Activated CD8-positive, alpha-beta T cell treated with anti-CD3 and anti-CD28 coated beads for 36 hours (primary cell): ENCODE measurements around the gene DGKB. TPM values are rescaled to one million over a fixed set of nuclear protein-coding genes. Genes with fewer than 3 reads are reported as not detected.

Experiments
- ATAC-seq: fragments of 200-7000 bp; cut with Tn5 transposase; one replicate; pipeline ENCODE4 v1.10.0; 2021; ENCODE audit warnings: mild to moderate bottlenecking, moderate library complexity
- CTCF ChIA-PET: fragments of 350-600 bp; sonication (Branson Sonifier 250); formaldehyde crosslinking; loops from one replicate; lab custom pipeline; 2021; ENCODE audit warnings: antibody characterized with exemption; lab: Charles Lee
- POLR2A ChIA-PET: fragments of 350-600 bp; sonication (Branson Sonifier 250); formaldehyde crosslinking; loops from one replicate; lab custom pipeline; 2021; ENCODE audit warnings: antibody characterized with exemption; lab: Charles Lee
- DNase-seq: peaks from one replicate; pipeline ENCODE4 v3.0.0-alpha.2; 2020
- H3K27ac Mint-ChIP-seq: one replicate; pipeline ENCODE4 v1.8.0; 2021; ENCODE audit warnings: mild to moderate bottlenecking, mixed read lengths
- H3K27me3 Mint-ChIP-seq: one replicate; pipeline ENCODE4 v1.8.0; 2021; ENCODE audit warnings: mixed read lengths
- H3K36me3 Mint-ChIP-seq: one replicate; pipeline ENCODE4 v1.8.0; 2021; ENCODE audit warnings: low read depth, mixed read lengths
- H3K4me1 Mint-ChIP-seq: one replicate; pipeline ENCODE4 v1.8.0; 2021; ENCODE audit warnings: low read depth, mixed read lengths
- H3K4me3 Mint-ChIP-seq: one replicate; pipeline ENCODE4 v1.8.0; 2021; ENCODE audit warnings: mild to moderate bottlenecking, moderate library complexity, mixed read lengths
- H3K9me3 Mint-ChIP-seq: one replicate; pipeline ENCODE4 v1.8.0; 2021; ENCODE audit warnings: mixed read lengths
- CTCF ChIP-seq: fragments of 200-600 bp; IDR thresholded peaks from one replicate; pipeline ENCODE4 v1.8.0; 2022; ENCODE audit warnings: antibody characterized with exemption, mild to moderate bottlenecking
- intact Hi-C: fragments of 100-400 bp; cut with micrococcal nuclease; formaldehyde crosslinking; loops from one replicate; pipeline ENCODE4 v1.10.0; 2022
- total RNA-seq, 2 experiments: library from RNA; stranded (reverse); gene quantifications; one replicate each; pipeline ENCODE4 v1.2.3, GENCODE V29; 2021

The DGKB gene
- total RNA-seq, 2 experiments from 2014 or later, result not detected

DNA sequence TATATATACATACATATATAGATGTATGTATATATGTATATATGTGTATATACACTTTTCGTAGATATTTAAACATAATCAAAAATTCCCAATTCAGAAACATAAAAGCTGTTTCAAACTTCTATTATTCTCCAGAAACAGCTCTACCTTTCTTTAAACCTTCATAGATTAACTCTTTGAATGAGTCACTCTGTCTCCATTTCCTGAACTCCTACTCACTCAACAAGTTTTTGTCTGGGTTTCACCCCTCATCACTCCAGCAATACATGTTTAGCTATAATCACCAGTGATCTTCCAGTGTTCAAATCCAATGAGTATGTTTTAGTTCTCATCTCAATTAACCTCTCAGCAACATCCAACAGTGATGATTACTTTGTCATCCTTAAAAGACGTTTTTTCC lies 9.6 kb downstream of the DGKB start:
- peaks cover 4% of the 10 kb centered on the region for H3K9me3 Mint-ChIP-seq
- H3K27me3 Mint-ChIP-seq, result no peaks in the 10 kb centered on the region
- ChIA-PET CTCF (no interaction called here), POLR2A (no interaction called here)
- no peak for DNase-seq
- TF ChIP-seq CTCF, result no peak
- ATAC-seq, result no peak
- intact Hi-C loops, result no loop called here
- no peaks in the 10 kb centered on the region for H3K36me3 Mint-ChIP-seq
- no peak overlapping the region for H3K4me3 Mint-ChIP-seq
- no peak overlapping the region for H3K27ac Mint-ChIP-seq
- H3K4me1 Mint-ChIP-seq, result no peaks in the 10 kb centered on the region

- peaks cover 2% of the 10 kb centered on the region for H3K9me3 Mint-ChIP-seq
- intact Hi-C loops, result no loop called here
- H3K4me1 Mint-ChIP-seq, result no peaks in the 10 kb centered on the region
- no peak for ATAC-seq
- H3K36me3 Mint-ChIP-seq, result no peaks in the 10 kb centered on the region
- ChIA-PET CTCF (no interaction called here), POLR2A (no interaction called here)
- no peak for TF ChIP-seq CTCF
- no peak overlapping the region for H3K27ac Mint-ChIP-seq
- H3K4me3 Mint-ChIP-seq, result no peak overlapping the region
- no peak for DNase-seq
- H3K27me3 Mint-ChIP-seq, result no peaks in the 10 kb centered on the region
These were observed 11.3 kb downstream of the DGKB start for GRCh38 chr7:14891289-14891688.

DNA sequence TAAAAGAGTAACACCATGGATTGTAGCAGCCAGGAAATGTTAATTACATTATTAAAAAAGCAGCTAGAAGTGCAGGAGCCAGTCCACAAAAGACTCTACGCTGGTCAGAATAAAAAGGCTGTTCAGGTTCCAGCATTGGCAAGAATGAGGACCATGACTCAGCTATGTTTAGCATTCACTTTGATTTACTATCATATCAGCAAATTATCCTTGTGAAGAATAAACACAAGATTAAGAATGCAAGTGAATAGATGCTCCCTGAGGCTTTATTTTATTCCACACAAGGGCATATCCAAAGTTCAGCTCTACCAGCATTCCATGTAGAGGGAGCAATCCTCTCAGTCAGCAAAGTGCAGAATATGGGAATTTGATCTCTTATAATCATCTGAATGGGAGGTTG lies 13.6 kb downstream of the DGKB start:
- TF ChIP-seq CTCF, result no peak
- DNase-seq, result no peak
- intact Hi-C loops, result no loop called here
- H3K36me3 Mint-ChIP-seq, result no peaks in the 10 kb centered on the region
- no peaks in the 10 kb centered on the region for H3K4me1 Mint-ChIP-seq
- H3K27me3 Mint-ChIP-seq, result no peaks in the 10 kb centered on the region
- no peak overlapping the region for H3K27ac Mint-ChIP-seq
- H3K4me3 Mint-ChIP-seq, result no peak overlapping the region
- ChIA-PET POLR2A (no interaction called here), CTCF (no interaction called here)
- no peak for ATAC-seq
- no peaks in the 10 kb centered on the region for H3K9me3 Mint-ChIP-seq

DNA sequence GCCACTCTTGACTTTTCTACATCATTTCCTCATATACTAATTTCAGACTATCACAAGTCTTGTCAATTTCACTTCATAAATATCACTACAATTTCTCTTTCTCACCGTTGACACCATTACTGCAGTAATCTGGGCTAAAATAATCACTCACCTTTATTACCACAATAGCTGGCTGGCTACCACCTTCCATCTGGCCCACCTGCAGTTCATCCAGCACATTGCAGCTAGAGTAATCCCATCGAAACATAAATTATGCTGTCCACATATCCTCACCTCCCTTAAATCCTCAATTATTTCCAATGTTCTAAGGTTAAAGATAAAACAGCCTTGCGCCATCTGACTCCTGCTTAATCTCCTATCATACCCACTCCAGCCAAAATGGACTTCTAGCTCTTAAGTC lies 16.0 kb downstream of the DGKB start:
- H3K36me3 Mint-ChIP-seq, result no peaks in the 10 kb centered on the region
- ChIA-PET CTCF (no interaction called here), POLR2A (no interaction called here)
- H3K4me3 Mint-ChIP-seq, result no peak overlapping the region
- H3K27ac Mint-ChIP-seq, result no peak overlapping the region
- TF ChIP-seq CTCF, result no peak
- ATAC-seq (no peak), DNase-seq (no peak)
- no peaks in the 10 kb centered on the region for H3K9me3 Mint-ChIP-seq
- H3K4me1 Mint-ChIP-seq, result no peaks in the 10 kb centered on the region
- intact Hi-C loops, result no loop called here
- H3K27me3 Mint-ChIP-seq, result no peaks in the 10 kb centered on the region

GRCh38 chr7:14875941-14876587 lies 26.5 kb downstream of the DGKB start:
- H3K9me3 Mint-ChIP-seq, result no peaks in the 10 kb centered on the region
- TF ChIP-seq CTCF, result no peak
- no peaks in the 10 kb centered on the region for H3K4me1 Mint-ChIP-seq
- no peak overlapping the region for H3K27ac Mint-ChIP-seq
- POLR2A ChIA-PET, result no interaction called here
- intact Hi-C loops, result no loop called here
- ATAC-seq (no peak), DNase-seq (no peak)
- H3K4me3 Mint-ChIP-seq, result no peak overlapping the region
- H3K36me3 Mint-ChIP-seq, result no peaks in the 10 kb centered on the region
- no peaks in the 10 kb centered on the region for H3K27me3 Mint-ChIP-seq
- CTCF ChIA-PET, result no interaction called here
